NCI-H1105 (cell line): ENCODE measurements around the gene TRIP12.
"Not testable (repeated sequence)": the region's sequence is repeated elsewhere in the genome, so short reads cannot be mapped to it uniquely, and the experiment has no call there.

ENCODE experiments used
- DNase-seq: peaks from one replicate; lab custom pipeline; 2025; lab: John Stamatoyannopoulos, UW

Gene TRIP12

GRCh38 chr2:229831805-229832509, 89.9 kb downstream of the TRIP12 start:
- no peak for DNase-seq

- no peak for DNase-seq
Observed at GRCh38 chr2:229825476-229825875, 96.3 kb downstream of the TRIP12 start.

GRCh38 chr2:229821316-229821715, 100.5 kb downstream of the TRIP12 start:
- no peak for DNase-seq

- no peak for DNase-seq
Observed at GRCh38 chr2:229818230-229818629, 103.6 kb downstream of the TRIP12 start.

- no peak for DNase-seq
Observed at GRCh38 chr2:229815858-229816257, 106.0 kb downstream of the TRIP12 start.

- no peak for DNase-seq
Observed at GRCh38 chr2:229815342-229815741, 106.5 kb downstream of the TRIP12 start.

GRCh38 chr2:229810786-229811185, 111.0 kb downstream of the TRIP12 start:
- no peak for DNase-seq

GRCh38 chr2:229805559-229805958, 116.2 kb downstream of the TRIP12 start:
- DNase-seq, result no peak

- no peak for DNase-seq
Observed at GRCh38 chr2:229802785-229803184, 119.0 kb downstream of the TRIP12 start.

- DNase-seq, result peak; percentile 11
Observed at GRCh38 chr2:229800997-229801754, 120.6 kb downstream of the TRIP12 start.

- DNase-seq, result no peak
Observed at GRCh38 chr2:229798446-229799155, 123.2 kb downstream of the TRIP12 start.

- no peak for DNase-seq
Observed at GRCh38 chr2:229795058-229795457, 126.8 kb downstream of the TRIP12 start.

GRCh38 chr2:229794636-229795035, 127.2 kb downstream of the TRIP12 start:
- DNase-seq, result no peak

GRCh38 chr2:229786289-229786688, 135.5 kb downstream of the TRIP12 start:
- not testable (repeated sequence) for DNase-seq

- no peak for DNase-seq
Observed at GRCh38 chr2:229784791-229785190, 137.0 kb downstream of the TRIP12 start.

- DNase-seq, result no peak
Observed at GRCh38 chr2:229783108-229783721, 138.6 kb downstream of the TRIP12 start.

GRCh38 chr2:229780856-229781773, 140.7 kb downstream of the TRIP12 start:
- no peak for DNase-seq

- no peak for DNase-seq
Observed at GRCh38 chr2:229779650-229780049, 142.2 kb downstream of the TRIP12 start.

GRCh38 chr2:229777716-229778115, 144.1 kb downstream of the TRIP12 start:
- no peak for DNase-seq

GRCh38 chr2:229775614-229776313, 146.0 kb downstream of the TRIP12 start:
- DNase-seq, result no peak

- DNase-seq, result no peak
Observed at GRCh38 chr2:229774237-229774636, 147.6 kb downstream of the TRIP12 start.
